Measurements from ENCODE around the gene MITD1.

The MITD1 gene

DNA sequence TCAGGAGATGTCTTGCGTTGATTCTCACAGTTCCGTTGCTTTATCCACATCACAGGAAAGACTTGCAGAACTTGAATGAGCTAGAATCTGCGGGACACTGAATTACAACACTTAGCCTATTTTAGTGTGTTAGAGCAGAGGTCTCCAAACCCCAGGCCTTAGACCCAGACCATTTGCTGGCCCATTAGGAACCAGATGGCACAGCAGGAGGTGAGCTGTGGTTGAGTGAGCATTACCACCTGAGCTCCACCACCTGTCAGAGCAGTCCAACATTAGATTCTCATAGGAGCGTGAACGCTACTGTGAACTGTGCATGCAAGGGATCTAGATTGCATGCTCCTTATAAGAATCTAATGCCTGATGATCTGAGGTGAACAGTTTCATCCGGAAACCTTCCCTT lies 4.0 kb upstream of the MITD1 start:
- Mint-ChIP-seq H3K4me3 (no peak overlapping the region), H3K9me3 (peaks cover 8% of the 10 kb centered on the region), H3K36me3 (ENCODE audit: low read depth) (peaks cover 52% of the 10 kb centered on the region), H3K4me1 (peaks cover 26% of the 10 kb centered on the region), H3K27ac (no peak overlapping the region), H3K27me3 (ENCODE audit: low read depth, poor library complexity) (no peaks in the 10 kb centered on the region)
- no peak for DNase-seq
- TF ChIP-seq, protein P1, sequence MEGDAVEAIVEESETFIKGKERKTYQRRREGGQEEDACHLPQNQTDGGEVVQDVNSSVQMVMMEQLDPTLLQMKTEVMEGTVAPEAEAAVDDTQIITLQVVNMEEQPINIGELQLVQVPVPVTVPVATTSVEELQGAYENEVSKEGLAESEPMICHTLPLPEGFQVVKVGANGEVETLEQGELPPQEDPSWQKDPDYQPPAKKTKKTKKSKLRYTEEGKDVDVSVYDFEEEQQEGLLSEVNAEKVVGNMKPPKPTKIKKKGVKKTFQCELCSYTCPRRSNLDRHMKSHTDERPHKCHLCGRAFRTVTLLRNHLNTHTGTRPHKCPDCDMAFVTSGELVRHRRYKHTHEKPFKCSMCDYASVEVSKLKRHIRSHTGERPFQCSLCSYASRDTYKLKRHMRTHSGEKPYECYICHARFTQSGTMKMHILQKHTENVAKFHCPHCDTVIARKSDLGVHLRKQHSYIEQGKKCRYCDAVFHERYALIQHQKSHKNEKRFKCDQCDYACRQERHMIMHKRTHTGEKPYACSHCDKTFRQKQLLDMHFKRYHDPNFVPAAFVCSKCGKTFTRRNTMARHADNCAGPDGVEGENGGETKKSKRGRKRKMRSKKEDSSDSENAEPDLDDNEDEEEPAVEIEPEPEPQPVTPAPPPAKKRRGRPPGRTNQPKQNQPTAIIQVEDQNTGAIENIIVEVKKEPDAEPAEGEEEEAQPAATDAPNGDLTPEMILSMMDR (IDR thresholded peaks at IDR 0.05): no peak

DNA sequence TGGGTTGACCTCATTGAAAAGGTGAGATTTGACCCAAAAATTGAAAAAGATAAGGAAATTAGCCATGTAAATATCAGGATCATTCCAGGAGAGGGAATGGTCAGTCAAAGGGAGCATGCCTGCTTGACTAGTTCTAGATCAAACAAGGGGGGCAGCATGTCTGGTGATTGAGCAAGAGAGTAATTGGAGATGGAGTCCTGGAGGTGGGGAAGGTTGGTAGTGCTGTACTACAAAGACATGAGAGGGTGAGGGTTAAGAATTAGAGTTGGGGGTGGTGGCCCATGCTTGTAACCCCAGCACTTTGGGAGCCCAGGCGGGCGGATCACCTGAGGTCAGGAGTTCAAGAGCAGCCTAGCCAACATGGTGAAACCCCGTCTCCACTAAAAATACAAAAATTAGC lies 2.2 kb upstream of the MITD1 start:
- peak overlapping the region; percentile 100 for H3K4me3 Mint-ChIP-seq
- H3K27ac Mint-ChIP-seq: peak overlapping the region; percentile 38
- H3K4me1 Mint-ChIP-seq: peaks cover 42% of the 10 kb centered on the region
- H3K9me3 Mint-ChIP-seq: peaks cover 8% of the 10 kb centered on the region
- H3K36me3 Mint-ChIP-seq (ENCODE audit: low read depth): peaks cover 36% of the 10 kb centered on the region
- TF ChIP-seq, protein P1 (IDR thresholded peaks at IDR 0.05): no peak
- H3K27me3 Mint-ChIP-seq (ENCODE audit: low read depth, poor library complexity): no peaks in the 10 kb centered on the region
- no peak for DNase-seq

DNA sequence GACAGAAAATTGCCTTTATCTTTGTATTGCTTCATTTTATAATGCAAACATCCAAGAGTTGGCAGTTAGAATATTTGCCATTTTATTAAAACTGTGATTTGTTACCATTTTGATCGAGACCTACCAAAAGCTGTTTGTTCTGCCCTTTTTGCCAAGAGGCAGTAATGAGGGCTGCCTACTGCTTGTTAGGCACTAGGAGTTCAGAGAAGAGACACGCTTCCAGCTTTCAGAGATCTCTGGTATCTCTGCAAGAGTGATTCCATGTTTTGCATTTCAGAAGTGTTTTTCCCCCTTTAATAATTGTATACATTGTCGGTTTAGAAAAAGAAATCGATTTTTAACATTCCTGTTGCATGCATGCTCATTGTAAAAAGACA lies 754 bp upstream of the MITD1 start:
- Mint-ChIP-seq H3K4me1 (peaks cover 42% of the 10 kb centered on the region), H3K36me3 (ENCODE audit: low read depth) (peaks cover 31% of the 10 kb centered on the region), H3K27me3 (ENCODE audit: low read depth, poor library complexity) (no peaks in the 10 kb centered on the region), H3K27ac (peak overlapping the region; percentile 98), H3K9me3 (peaks cover 8% of the 10 kb centered on the region), H3K4me3 (peak overlapping the region; percentile 100)
- TF ChIP-seq, protein P1 (IDR thresholded peaks at IDR 0.05): no peak
- no peak for DNase-seq

DNA sequence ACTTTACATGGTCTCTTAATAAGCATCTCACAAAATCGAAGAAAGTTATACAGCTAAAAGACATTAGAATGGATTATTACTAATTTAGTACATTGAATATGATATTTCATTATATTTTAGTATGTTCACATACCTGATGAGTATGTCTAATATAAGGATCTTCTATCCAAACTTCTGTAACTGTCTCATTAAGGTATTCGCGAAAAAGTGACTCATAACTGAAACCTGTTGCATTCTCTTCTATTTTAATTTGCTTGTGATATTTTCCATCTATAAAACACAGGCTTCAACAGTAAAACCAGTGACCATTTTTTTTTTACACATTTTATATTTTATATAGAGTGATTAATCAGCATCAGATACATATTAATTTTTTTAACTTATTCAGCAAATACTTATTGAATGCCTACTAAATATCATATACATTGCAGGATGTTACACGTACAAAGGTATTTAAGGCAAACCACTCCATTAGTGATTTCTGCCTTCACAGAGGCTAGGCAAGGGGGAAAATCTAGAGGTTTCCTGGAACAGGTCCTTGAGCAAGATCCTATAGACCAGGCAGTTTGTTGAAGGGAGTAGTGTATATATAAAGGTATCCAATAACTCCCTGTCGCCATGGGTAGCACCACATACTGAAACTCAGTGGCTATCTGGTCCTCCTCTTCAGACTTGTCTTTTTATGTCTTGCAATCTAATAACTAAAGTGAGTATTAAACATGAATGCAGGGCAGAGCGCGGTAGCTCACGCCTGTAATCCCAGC lies 9.3 kb downstream of the MITD1 start:
- Mint-ChIP-seq H3K27me3 (ENCODE audit: low read depth, poor library complexity) (no peaks in the 10 kb centered on the region), H3K36me3 (ENCODE audit: low read depth) (peaks cover 43% of the 10 kb centered on the region), H3K27ac (peak overlapping the region; percentile 32), H3K9me3 (no peaks in the 10 kb centered on the region), H3K4me1 (no peaks in the 10 kb centered on the region), H3K4me3 (no peak overlapping the region)
- TF ChIP-seq, protein P1 (IDR thresholded peaks at IDR 0.05): no peak
- no peak for DNase-seq

DNA sequence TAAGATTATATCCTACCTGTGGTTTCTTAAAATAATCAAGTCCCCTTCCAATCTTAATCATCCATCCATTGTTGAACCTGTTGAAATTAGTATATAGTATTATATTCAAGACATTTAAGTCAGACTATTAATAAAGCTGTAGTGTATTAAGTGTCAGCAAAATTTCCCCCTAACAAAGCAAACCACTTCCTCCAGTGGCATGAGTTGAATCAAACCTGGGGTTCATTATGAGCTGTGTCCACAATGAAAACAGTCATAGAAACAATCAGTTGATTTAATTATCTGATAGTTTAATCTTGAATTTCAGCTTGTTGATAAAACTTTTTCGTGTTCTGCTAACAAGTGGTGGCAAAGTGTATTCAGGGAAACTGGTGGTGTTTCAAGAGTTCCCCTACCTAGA lies 11.3 kb downstream of the MITD1 start:
- TF ChIP-seq, protein P1 (IDR thresholded peaks at IDR 0.05): no peak
- Mint-ChIP-seq H3K27ac (no peak overlapping the region), H3K4me1 (no peaks in the 10 kb centered on the region), H3K4me3 (no peak overlapping the region), H3K9me3 (no peaks in the 10 kb centered on the region), H3K36me3 (ENCODE audit: low read depth) (peaks cover 51% of the 10 kb centered on the region), H3K27me3 (ENCODE audit: low read depth, poor library complexity) (no peaks in the 10 kb centered on the region)
- no peak for DNase-seq

DNA sequence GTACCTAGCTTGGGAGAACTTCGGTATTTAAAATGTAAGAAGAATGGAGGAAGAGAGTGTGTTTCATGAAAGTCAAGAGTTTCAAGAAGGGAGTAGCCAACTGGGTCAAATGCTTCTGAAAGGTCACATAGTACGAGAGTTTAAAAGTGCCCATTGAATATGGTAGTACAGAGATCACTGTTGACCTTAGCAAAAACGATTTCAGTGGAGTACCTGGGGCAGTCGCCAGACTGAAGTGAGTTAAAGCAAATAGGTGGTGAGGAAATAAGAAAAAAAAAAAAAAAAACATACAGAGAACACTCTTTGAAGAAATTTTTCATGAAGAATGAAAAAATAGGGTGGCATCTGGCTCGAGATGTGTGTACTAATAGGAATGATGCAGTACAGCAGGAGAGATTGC lies 14.6 kb downstream of the MITD1 start:
- Mint-ChIP-seq H3K27me3 (ENCODE audit: low read depth, poor library complexity) (no peaks in the 10 kb centered on the region), H3K27ac (no peak overlapping the region), H3K4me1 (no peaks in the 10 kb centered on the region), H3K4me3 (no peak overlapping the region), H3K9me3 (no peaks in the 10 kb centered on the region), H3K36me3 (ENCODE audit: low read depth) (peaks cover 52% of the 10 kb centered on the region)
- TF ChIP-seq, protein P1 (IDR thresholded peaks at IDR 0.05): no peak
- DNase-seq: no peak
